HAP-1 (cell line): ENCODE data around the gene NPM3.

Source experiments
- DNase-seq, 2 experiments: peaks; one replicate each; pipeline ENCODE4 v3.0.0-alpha.2; 2016 to 2020; ENCODE audit warnings: low spot score in 2 of 2
- H3K27me3 ChIP-seq: fragments of 250-450 bp; sonication (Bioruptor Pico); 2 replicates; pipeline ENCODE4 v1.5.1; 2020; ENCODE audit warnings: low read depth, mild to moderate bottlenecking, moderate library complexity
- H3K36me3 ChIP-seq: fragments of 250-450 bp; sonication (Bioruptor Pico); replicated peaks from 2 replicates; pipeline ENCODE4 v1.5.1; 2020; ENCODE audit warnings: mild to moderate bottlenecking
- H3K4me1 ChIP-seq: fragments of 250-450 bp; sonication (Bioruptor Pico); 2 replicates; pipeline ENCODE4 v1.5.1; 2020; ENCODE audit warnings: mild to moderate bottlenecking
- H3K4me3 ChIP-seq: fragments of 250-450 bp; sonication (Bioruptor Pico); 2 replicates; pipeline ENCODE4 v1.5.1; 2020; ENCODE audit warnings: mild to moderate bottlenecking, moderate library complexity
- H3K9me3 ChIP-seq: fragments of 250-450 bp; sonication (Bioruptor Pico); 2 replicates; pipeline ENCODE4 v1.5.1; 2020; ENCODE audit warnings: mild to moderate bottlenecking, moderate library complexity
- in situ Hi-C: fragments of 300-500 bp; cut with MboI; formaldehyde crosslinking; loops from 3 replicates; pipeline ENCODE4 v1.14.3; 2020; ENCODE audit warnings: low sequenced_read_pairs, inconsistent platforms, mixed read lengths

The NPM3 gene

GRCh38 chr10:101784558-101784957 is 1.3 kb upstream of the NPM3 start:
- peaks cover 51% of the 10 kb centered on the region for H3K36me3 ChIP-seq

GRCh38 chr10:101783736-101784118 is 481 bp upstream of the NPM3 start:
- Histone ChIP-seq H3K4me3 (peak overlapping the region; percentile 85), H3K4me1 (peaks cover 21% of the 10 kb centered on the region), H3K9me3 (no peaks in the 10 kb centered on the region), H3K27me3 (no peaks in the 10 kb centered on the region), H3K36me3 (peaks cover 43% of the 10 kb centered on the region)
- peak in 1 of 2 experiments; percentile 25 for DNase-seq
- in situ Hi-C loops: loop anchor here (5.0 kb wide), 2 partner anchors 176 to 571 kb away; no protein-coding TSS in a partner anchor

More at GRCh38 chr10:101784558-101784957, 1.3 kb upstream of the NPM3 start:
- Histone ChIP-seq H3K27me3 (no peaks in the 10 kb centered on the region), H3K4me3 (no peak overlapping the region), H3K9me3 (no peaks in the 10 kb centered on the region), H3K4me1 (peaks cover 21% of the 10 kb centered on the region)
- DNase-seq: no peak
- in situ Hi-C loops: loop anchor here (5.0 kb wide), 2 partner anchors 177 to 572 kb away; no protein-coding TSS in a partner anchor

- Histone ChIP-seq H3K4me1 (peaks cover 21% of the 10 kb centered on the region), H3K36me3 (peaks cover 35% of the 10 kb centered on the region), H3K4me3 (peak overlapping the region; percentile 85), H3K27me3 (no peaks in the 10 kb centered on the region), H3K9me3 (no peaks in the 10 kb centered on the region)
- DNase-seq: no peak
- in situ Hi-C loops: loop anchor here (5.0 kb wide), 2 partner anchors 175 to 570 kb away; no protein-coding TSS in a partner anchor
These were observed 1.0 kb downstream of the NPM3 start for GRCh38 chr10:101781984-101782810.

GRCh38 chr10:101781655-101781983 is 1.6 kb downstream of the NPM3 start:
- in situ Hi-C loops: loop anchor here (5.0 kb wide), 2 partner anchors 174 to 569 kb away; no protein-coding TSS in a partner anchor
- no peaks in the 10 kb centered on the region for H3K9me3 ChIP-seq

GRCh38 chr10:101780818-101781654 is 2.2 kb downstream of the NPM3 start:
- Histone ChIP-seq H3K36me3 (peaks cover 23% of the 10 kb centered on the region), H3K4me3 (no peak overlapping the region), H3K4me1 (peaks cover 21% of the 10 kb centered on the region), H3K9me3 (no peaks in the 10 kb centered on the region), H3K27me3 (no peaks in the 10 kb centered on the region)
- in situ Hi-C loops: loop anchor here (5.0 kb wide), 2 partner anchors 174 to 569 kb away; no protein-coding TSS in a partner anchor
- peak; percentile 75 to 86 for DNase-seq

More at GRCh38 chr10:101781655-101781983, 1.6 kb downstream of the NPM3 start:
- H3K36me3 ChIP-seq: peaks cover 29% of the 10 kb centered on the region
- peak overlapping the region; percentile 85 for H3K4me3 ChIP-seq
- no peak for DNase-seq
- H3K4me1 ChIP-seq: peaks cover 21% of the 10 kb centered on the region
- no peaks in the 10 kb centered on the region for H3K27me3 ChIP-seq

- Histone ChIP-seq H3K4me1 (peaks cover 21% of the 10 kb centered on the region), H3K27me3 (peaks cover 2% of the 10 kb centered on the region), H3K36me3 (peaks cover 16% of the 10 kb centered on the region), H3K9me3 (no peaks in the 10 kb centered on the region), H3K4me3 (peak overlapping the region; percentile 7)
- in situ Hi-C loops: loop anchor here (5.0 kb wide), 2 partner anchors 173 to 568 kb away; no protein-coding TSS in a partner anchor
- no peak for DNase-seq
These were observed 2.9 kb downstream of the NPM3 start for GRCh38 chr10:101780187-101780817.

- peaks cover 12% of the 10 kb centered on the region for H3K36me3 ChIP-seq
- peak; percentile 32 to 94 for DNase-seq
- no peaks in the 10 kb centered on the region for H3K9me3 ChIP-seq
- in situ Hi-C loops: loop anchor here (5.0 kb wide), 2 partner anchors 172 to 567 kb away; no protein-coding TSS in a partner anchor
- peaks cover 8% of the 10 kb centered on the region for H3K27me3 ChIP-seq
- H3K4me3 ChIP-seq: peak overlapping the region; percentile 7
- H3K4me1 ChIP-seq: peaks cover 21% of the 10 kb centered on the region
These were observed 3.6 kb downstream of the NPM3 start for GRCh38 chr10:101779544-101780186.

GRCh38 chr10:101778781-101779543 is 4.3 kb downstream of the NPM3 start:
- no peaks in the 10 kb centered on the region for H3K9me3 ChIP-seq
- no peak for DNase-seq
- in situ Hi-C loops: no loop called here
- no peak overlapping the region for H3K4me3 ChIP-seq
- H3K27me3 ChIP-seq: peaks cover 12% of the 10 kb centered on the region
- H3K4me1 ChIP-seq: peaks cover 21% of the 10 kb centered on the region
- peaks cover 12% of the 10 kb centered on the region for H3K36me3 ChIP-seq

- in situ Hi-C loops: no loop called here
- H3K9me3 ChIP-seq: no peaks in the 10 kb centered on the region
- no peak overlapping the region for H3K4me3 ChIP-seq
- peaks cover 12% of the 10 kb centered on the region for H3K36me3 ChIP-seq
- H3K4me1 ChIP-seq: peaks cover 21% of the 10 kb centered on the region
- no peak for DNase-seq
- H3K27me3 ChIP-seq: peaks cover 12% of the 10 kb centered on the region
These were observed 5.0 kb downstream of the NPM3 start for GRCh38 chr10:101778151-101778780.

GRCh38 chr10:101777619-101778145 is 5.6 kb downstream of the NPM3 start:
- H3K4me3 ChIP-seq: no peak overlapping the region
- H3K9me3 ChIP-seq: no peaks in the 10 kb centered on the region
- in situ Hi-C loops: no loop called here
- H3K36me3 ChIP-seq: peaks cover 12% of the 10 kb centered on the region
- no peak for DNase-seq
- H3K27me3 ChIP-seq: peaks cover 12% of the 10 kb centered on the region
- peaks cover 21% of the 10 kb centered on the region for H3K4me1 ChIP-seq

GRCh38 chr10:101776161-101776817 is 7.0 kb downstream of the NPM3 start:
- in situ Hi-C loops: no loop called here
- peaks cover 12% of the 10 kb centered on the region for H3K27me3 ChIP-seq

More at GRCh38 chr10:101776161-101776817, 7.0 kb downstream of the NPM3 start:
- DNase-seq: no peak
- Histone ChIP-seq H3K4me3 (no peak overlapping the region), H3K4me1 (peaks cover 13% of the 10 kb centered on the region), H3K36me3 (peaks cover 12% of the 10 kb centered on the region), H3K9me3 (no peaks in the 10 kb centered on the region)
